IMR-90 (cell line): ENCODE data around the gene SPACA5.

Source experiments
- CTCF ChIP-seq: conservative IDR thresholded peaks from 2 replicates; pipeline ENCODE4 v1.5.1; 2012; ENCODE audit warnings: mild to moderate bottlenecking, low read depth, low read length, improper control_type of control experiment
- POLR2A ChIP-seq: IDR thresholded peaks from 2 replicates; pipeline ENCODE4 v1.6.1; 2012; ENCODE audit warnings: mild to moderate bottlenecking, low read depth, low read length

DNA sequence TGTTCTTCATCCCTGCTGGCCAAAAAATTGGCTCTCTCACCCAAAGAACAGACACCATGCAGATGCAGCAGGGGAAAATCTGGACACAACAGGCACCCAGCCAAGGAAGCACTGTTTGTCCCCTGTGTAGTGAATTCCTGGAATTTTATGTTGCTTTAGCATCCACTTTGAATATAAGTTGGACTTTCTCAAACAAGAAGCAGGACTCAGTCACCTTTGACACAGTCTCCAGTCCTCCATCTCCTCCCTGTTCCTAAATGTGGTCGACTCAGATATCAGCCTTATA, 14.8 kb upstream of the SPACA5 start:
- TF ChIP-seq CTCF (no peak), POLR2A (no peak)
